WTC11 (cell line): ENCODE measurements around the gene ZNF613.
"Not testable (repeated sequence)": the region's sequence is repeated elsewhere in the genome, so short reads cannot be mapped to it uniquely, and the experiment has no call there.

Source experiments
- CREB1 ChIP-seq: sonication (generic); formaldehyde crosslinking; IDR thresholded peaks from 2 replicates; pipeline ENCODE4 v1.8.0; 2023; ENCODE audit warnings: mild to moderate bottlenecking, missing genetic modification reagents
- FOXP4 ChIP-seq: sonication (generic); formaldehyde crosslinking; IDR thresholded peaks from 2 replicates; pipeline ENCODE4 v1.8.0; 2022; ENCODE audit warnings: mild to moderate bottlenecking, missing genetic modification reagents
- HMGXB4 ChIP-seq: sonication (generic); formaldehyde crosslinking; IDR thresholded peaks from 2 replicates; pipeline ENCODE4 v1.8.1; 2023; ENCODE audit warnings: mild to moderate bottlenecking, moderate library complexity, missing genetic modification reagents
- MXD4 ChIP-seq: fragments of 250-450 bp; sonication (Bioruptor Pico); IDR thresholded peaks from 2 replicates; pipeline ENCODE4 v1.8.0; 2021; ENCODE audit warnings: mild to moderate bottlenecking, moderate library complexity, borderline replicate concordance
- NFE2L1 ChIP-seq: sonication (generic); formaldehyde crosslinking; IDR thresholded peaks from 2 replicates; pipeline ENCODE4 v1.8.1; 2023; ENCODE audit warnings: missing genetic modification reagents
- RORB ChIP-seq: fragments of 250-450 bp; sonication (Bioruptor Pico); IDR thresholded peaks from 2 replicates; pipeline ENCODE4 v1.9.0; 2021; ENCODE audit warnings: mild to moderate bottlenecking
- SP1 ChIP-seq: sonication (generic); formaldehyde crosslinking; conservative IDR thresholded peaks from 2 replicates; pipeline ENCODE4 v1.8.1; 2022; ENCODE audit warnings: missing genetic modification reagents
- TEAD1 ChIP-seq: sonication (generic); formaldehyde crosslinking; IDR thresholded peaks from 2 replicates; pipeline ENCODE4 v1.8.0; 2022; ENCODE audit warnings: mild to moderate bottlenecking, missing genetic modification reagents
- TEAD4 ChIP-seq: sonication (generic); formaldehyde crosslinking; IDR thresholded peaks from 2 replicates; pipeline ENCODE4 v1.8.0; 2022; ENCODE audit warnings: mild to moderate bottlenecking, missing genetic modification reagents
- USF2 ChIP-seq: sonication (generic); formaldehyde crosslinking; IDR thresholded peaks from 2 replicates; pipeline ENCODE4 v1.8.1; 2023; ENCODE audit warnings: mild to moderate bottlenecking, missing genetic modification reagents, moderate library complexity
- TF ChIP-seq, protein P1 (sequence below): sonication (generic); formaldehyde crosslinking; IDR thresholded peaks from 2 replicates; pipeline ENCODE4 v1.8.1; 2022; ENCODE audit warnings: low read depth, missing genetic modification reagents, borderline replicate concordance
- TF ChIP-seq, protein P2 (sequence below): fragments of 200-600 bp; IDR thresholded peaks from 2 replicates; pipeline ENCODE4 v1.8.0; 2022; ENCODE audit warnings: antibody characterized with exemption

GRCh38 chr19:51906108-51906507, 21.2 kb upstream of the ZNF613 start:
- TF ChIP-seq MXD4 (CRISPR knock-in tag); FOXP4 (CRISPR knock-in tag); RORB (CRISPR knock-in tag); TEAD4 (CRISPR knock-in tag); HMGXB4 (CRISPR knock-in tag); CREB1 (CRISPR knock-in tag); USF2; TEAD1 (CRISPR knock-in tag); SP1 (CRISPR knock-in tag); NFE2L1 (CRISPR knock-in tag): not testable (repeated sequence)
- TF ChIP-seq, protein P1, sequence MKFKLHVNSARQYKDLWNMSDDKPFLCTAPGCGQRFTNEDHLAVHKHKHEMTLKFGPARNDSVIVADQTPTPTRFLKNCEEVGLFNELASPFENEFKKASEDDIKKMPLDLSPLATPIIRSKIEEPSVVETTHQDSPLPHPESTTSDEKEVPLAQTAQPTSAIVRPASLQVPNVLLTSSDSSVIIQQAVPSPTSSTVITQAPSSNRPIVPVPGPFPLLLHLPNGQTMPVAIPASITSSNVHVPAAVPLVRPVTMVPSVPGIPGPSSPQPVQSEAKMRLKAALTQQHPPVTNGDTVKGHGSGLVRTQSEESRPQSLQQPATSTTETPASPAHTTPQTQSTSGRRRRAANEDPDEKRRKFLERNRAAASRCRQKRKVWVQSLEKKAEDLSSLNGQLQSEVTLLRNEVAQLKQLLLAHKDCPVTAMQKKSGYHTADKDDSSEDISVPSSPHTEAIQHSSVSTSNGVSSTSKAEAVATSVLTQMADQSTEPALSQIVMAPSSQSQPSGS (CRISPR knock-in tag) = not testable (repeated sequence)
- TF ChIP-seq, protein P2, sequence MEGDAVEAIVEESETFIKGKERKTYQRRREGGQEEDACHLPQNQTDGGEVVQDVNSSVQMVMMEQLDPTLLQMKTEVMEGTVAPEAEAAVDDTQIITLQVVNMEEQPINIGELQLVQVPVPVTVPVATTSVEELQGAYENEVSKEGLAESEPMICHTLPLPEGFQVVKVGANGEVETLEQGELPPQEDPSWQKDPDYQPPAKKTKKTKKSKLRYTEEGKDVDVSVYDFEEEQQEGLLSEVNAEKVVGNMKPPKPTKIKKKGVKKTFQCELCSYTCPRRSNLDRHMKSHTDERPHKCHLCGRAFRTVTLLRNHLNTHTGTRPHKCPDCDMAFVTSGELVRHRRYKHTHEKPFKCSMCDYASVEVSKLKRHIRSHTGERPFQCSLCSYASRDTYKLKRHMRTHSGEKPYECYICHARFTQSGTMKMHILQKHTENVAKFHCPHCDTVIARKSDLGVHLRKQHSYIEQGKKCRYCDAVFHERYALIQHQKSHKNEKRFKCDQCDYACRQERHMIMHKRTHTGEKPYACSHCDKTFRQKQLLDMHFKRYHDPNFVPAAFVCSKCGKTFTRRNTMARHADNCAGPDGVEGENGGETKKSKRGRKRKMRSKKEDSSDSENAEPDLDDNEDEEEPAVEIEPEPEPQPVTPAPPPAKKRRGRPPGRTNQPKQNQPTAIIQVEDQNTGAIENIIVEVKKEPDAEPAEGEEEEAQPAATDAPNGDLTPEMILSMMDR = not testable (repeated sequence)
